Midbrain (tissue), 1 donor: ENCODE results near the gene EAF2.
A peak's percentile ranks its signal among the peaks of the same experiment; 100 is the strongest.
"Not testable (repeated sequence)": the region's sequence is repeated elsewhere in the genome, so short reads cannot be mapped to it uniquely, and the experiment has no call there.

Experiments used
- DNase-seq: peaks from one replicate; lab custom pipeline; 2025; lab: John Stamatoyannopoulos, UW

The EAF2 gene

GRCh38 chr3:121834671-121835464, at the start of gene EAF2, which contains the start of gene IQCB1:
EAF2 (plus strand) TSS chr3:121835209; CDS start chr3:121835286, 77 bp downstream.
IQCB1 (minus strand) TSS chr3:121835060; CDS start chr3:121828960, 6,100 bp downstream.
- peak; percentile 99 for DNase-seq

- DNase-seq = no peak
Measured at GRCh38 chr3:121786485-121786884, 48.5 kb upstream of the EAF2 start.

- no peak for DNase-seq
Measured at GRCh38 chr3:121793078-121793477, 41.9 kb upstream of the EAF2 start.

DNA sequence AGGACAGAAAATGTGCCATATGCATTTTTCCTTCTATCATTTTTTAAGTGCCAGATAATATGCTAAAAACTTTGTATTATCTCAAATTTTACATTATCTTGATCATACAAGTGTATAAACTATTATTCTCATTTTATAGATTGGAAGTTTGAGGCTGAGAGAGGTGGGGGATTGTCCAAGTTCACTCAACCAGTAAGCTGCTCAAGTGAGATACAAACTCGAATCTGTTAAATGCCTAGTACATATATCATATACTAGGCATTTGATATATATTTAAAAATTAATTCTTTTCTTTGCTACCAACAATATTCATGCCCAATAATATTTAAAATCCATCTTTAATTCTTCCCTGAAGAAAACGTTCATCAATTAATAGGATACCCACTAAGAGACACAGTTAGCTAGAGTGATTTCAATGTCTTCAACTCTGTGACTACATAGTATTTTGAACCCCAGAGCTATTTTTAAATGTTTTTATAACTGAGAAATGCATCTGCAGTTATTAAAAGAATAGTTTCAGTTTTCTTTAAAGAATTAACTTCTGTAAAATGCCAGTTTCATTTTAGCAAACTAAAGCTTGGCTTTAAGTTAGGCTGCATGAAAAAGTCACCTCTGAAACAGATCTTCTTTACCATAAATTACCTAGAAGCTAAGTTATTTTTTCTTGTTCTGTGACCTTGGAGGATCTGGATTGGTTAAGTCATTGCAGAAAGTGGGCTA, 40.6 kb upstream of the EAF2 start:
- DNase-seq = no peak

DNA sequence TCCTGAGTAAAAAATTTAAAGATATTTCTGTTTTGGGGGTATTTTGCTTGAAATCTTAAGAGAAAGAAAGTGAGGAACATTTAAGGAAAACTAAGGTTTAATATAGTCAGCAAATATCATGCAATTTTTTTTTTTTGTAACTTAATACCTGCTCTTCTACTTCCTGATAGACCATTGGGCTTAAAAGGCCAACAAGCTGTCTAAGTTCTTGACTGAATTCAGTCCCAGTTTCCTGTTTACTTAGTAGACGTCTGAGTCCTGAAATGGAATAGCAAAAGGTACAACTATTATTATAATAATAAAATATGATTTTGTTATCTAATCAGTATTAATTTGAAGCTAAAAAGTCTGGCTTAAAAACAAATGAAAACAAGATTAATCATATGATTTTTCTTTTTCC, 38.0 kb upstream of the EAF2 start:
- no peak for DNase-seq

- DNase-seq = no peak
Measured at GRCh38 chr3:121800906-121801305, 34.1 kb upstream of the EAF2 start.

DNA sequence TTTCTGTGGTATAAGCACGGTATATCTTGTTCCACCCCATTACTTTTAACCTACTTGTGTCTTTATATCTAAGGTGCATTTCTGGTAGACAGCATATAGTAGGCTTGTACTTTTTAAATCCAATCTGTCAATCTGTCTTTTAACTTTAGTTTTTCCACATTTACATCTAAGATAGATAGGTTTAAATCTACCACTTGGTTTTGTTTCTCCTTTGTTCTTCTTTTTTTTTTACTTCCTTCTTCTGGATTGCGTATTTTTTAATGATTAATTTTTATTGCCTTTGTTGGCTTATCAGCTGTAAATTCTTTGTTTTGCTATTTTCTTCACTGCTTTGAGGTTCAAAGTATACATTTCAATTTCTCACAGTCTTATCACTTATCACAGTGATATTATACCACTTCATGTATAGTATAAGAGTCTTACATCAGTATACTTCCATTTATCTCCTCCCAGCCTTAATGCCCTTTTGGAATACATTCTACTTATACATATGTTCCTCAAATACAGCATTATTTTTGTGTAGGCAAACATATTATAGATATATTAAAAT, 31.2 kb upstream of the EAF2 start:
- no peak for DNase-seq

- no peak for DNase-seq
Measured at GRCh38 chr3:121809249-121809648, 25.8 kb upstream of the EAF2 start.

- DNase-seq = no peak
Measured at GRCh38 chr3:121817753-121818152, 17.3 kb upstream of the EAF2 start.

GRCh38 chr3:121818578-121818977, 16.4 kb upstream of the EAF2 start:
- DNase-seq = no peak

DNA sequence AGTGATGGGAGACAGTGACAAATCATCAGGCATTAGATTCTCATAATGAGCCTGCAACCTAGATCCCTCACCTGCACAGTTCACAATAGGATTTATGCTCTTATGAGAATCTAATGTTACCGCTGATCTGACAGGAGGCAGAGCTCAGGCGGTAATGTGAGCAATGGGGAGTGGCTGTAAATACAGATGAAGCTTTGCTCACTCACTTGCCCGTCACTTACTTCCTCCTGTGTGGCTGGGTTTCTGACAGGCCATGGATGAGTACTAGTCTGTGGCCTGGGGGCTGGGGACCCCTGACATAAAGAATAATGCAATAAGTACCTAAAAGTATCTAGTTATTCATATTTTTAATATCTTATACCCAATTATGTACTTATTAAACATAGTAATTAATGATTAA, 15.8 kb upstream of the EAF2 start:
- DNase-seq = no peak

GRCh38 chr3:121821421-121822199, 13.4 kb upstream of the EAF2 start:
- no peak for DNase-seq

- no peak for DNase-seq
Measured at GRCh38 chr3:121822973-121823372, 12.0 kb upstream of the EAF2 start.

- DNase-seq = no peak
Measured at GRCh38 chr3:121834157-121834670, 795 bp upstream of the EAF2 start.

DNA sequence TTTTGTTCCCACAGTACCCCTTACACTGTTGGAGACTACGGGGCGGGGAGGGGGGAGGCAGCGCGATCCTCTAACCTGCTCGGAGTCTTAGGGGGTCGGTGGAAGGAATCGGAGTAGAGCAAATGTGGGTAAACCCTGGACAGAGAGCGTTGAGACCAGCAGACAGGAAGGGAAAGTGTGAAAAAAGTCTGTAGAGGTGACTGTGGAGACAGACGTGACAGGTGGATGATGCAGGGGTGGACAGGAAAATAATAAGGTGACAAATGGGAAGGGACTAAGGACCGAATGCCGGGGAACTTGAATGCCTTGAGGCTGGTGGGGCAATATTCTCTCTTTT, 424 bp downstream of the EAF2 start:
- no peak for DNase-seq

- no peak for DNase-seq
Measured at GRCh38 chr3:121836064-121836463, 1.1 kb downstream of the EAF2 start.

DNA sequence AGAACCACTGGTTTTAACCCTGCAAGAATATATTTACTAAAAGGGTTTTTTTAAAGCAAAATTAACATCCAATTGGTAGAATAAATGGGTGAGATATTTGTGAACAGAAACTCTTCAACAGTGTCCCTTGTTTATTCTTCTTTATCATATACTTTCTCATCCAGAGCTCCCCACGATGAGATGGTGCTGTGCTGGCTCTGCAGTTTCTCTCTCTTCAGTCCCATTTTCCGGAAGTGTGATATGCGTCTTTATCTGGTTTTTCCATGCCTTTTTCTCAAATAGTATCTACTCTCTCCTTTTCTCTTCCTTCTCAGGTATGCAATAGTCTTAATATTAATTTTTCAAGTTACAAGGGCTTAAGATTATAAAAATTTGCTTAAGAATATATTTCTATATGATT, 1.5 kb downstream of the EAF2 start:
- DNase-seq = no peak

GRCh38 chr3:121839962-121840361, 5.0 kb downstream of the EAF2 start:
- DNase-seq = no peak

GRCh38 chr3:121844892-121845291, 9.9 kb downstream of the EAF2 start:
- DNase-seq = no peak

- no peak for DNase-seq
Measured at GRCh38 chr3:121852256-121852655, 17.2 kb downstream of the EAF2 start.

GRCh38 chr3:121855555-121855954, 20.5 kb downstream of the EAF2 start:
- DNase-seq = no peak

GRCh38 chr3:121857778-121858177, 22.8 kb downstream of the EAF2 start:
- DNase-seq = not testable (repeated sequence)
